ENCODE measurements around the gene ANKRD7.

- TF ChIP-seq CTCF (IDR thresholded peaks at IDR 0.05; ENCODE audit: insufficient read depth, low read length) = no peak
- no peak for TF ChIP-seq GABPA (IDR thresholded peaks at IDR 0.05; ENCODE audit: low read depth)
- no peak for TF ChIP-seq POLR2AphosphoS5 (IDR thresholded peaks at IDR 0.05; ENCODE audit: low read depth)
These were observed 3.9 kb upstream of the ANKRD7 start for GRCh38 chr7:118220583-118220982.
